GM12864 (cell line): ENCODE results near the gene FAP.

Experiments
- DNase-seq: peaks from one replicate; pipeline ENCODE4 v3.0.0-alpha.2; 2011; ENCODE audit warnings: low read depth
- H3K4me3 ChIP-seq: 2 replicates; pipeline ENCODE4 v1.5.1; 2011; ENCODE audit warnings: mild to moderate bottlenecking, low read depth, low read length, control low read depth
- CTCF ChIP-seq: IDR thresholded peaks from 2 replicates; pipeline ENCODE4 v1.5.1; 2011; ENCODE audit warnings: low read depth, mild to moderate bottlenecking, moderate library complexity, low read length, control low read depth, inconsistent platforms; ENCODE audit errors: missing control alignments

The FAP gene

GRCh38 chr2:162254236-162254871 is 11.1 kb upstream of the FAP start:
- no peak for TF ChIP-seq CTCF
- H3K4me3 ChIP-seq: no peak overlapping the region
- DNase-seq: no peak

GRCh38 chr2:162253435-162253834 is 10.2 kb upstream of the FAP start:
- TF ChIP-seq CTCF: no peak
- DNase-seq: no peak
- H3K4me3 ChIP-seq: no peak overlapping the region

DNA sequence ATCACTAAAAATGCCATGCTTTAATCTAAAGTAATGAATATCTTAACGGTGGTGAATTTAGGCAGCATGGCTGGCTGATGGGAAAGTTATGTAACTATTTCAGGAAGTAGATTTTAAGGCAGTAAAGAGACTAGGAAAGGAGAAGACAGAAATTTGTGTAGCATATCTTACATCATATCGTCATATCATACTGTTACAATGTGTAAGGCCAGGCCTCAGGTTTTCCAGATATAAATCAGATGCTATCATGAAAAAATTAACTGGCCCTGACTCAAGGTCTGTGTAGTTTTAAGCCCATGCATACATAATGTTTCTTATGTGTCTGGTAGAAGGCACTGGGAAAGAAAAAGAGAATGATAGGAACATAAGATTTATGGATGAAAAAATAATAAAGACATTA is 8.9 kb upstream of the FAP start:
- no peak overlapping the region for H3K4me3 ChIP-seq
- no peak for DNase-seq
- no peak for TF ChIP-seq CTCF

GRCh38 chr2:162245781-162246180 is 2.5 kb upstream of the FAP start:
- no peak overlapping the region for H3K4me3 ChIP-seq
- no peak for TF ChIP-seq CTCF
- no peak for DNase-seq

DNA sequence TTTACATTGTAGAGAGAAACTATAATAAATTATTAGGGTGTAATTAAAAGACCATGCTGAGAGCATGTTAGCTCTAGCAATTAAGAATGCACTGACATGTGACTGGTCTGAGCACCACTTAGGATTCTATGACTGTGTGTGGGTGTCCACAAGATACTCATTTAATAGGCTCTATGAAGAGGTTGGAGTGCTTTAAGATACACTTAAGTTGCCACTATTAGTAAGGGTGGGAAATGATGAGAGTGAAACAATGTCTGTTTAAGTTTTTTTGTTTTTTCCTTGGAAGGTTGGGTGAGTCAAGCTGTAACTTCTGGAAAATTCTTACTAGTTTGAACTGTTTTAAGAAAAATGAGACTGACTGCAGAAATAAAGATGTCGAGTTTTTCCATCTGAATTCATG is 1.8 kb upstream of the FAP start:
- no peak for DNase-seq
- TF ChIP-seq CTCF: no peak

GRCh38 chr2:162244541-162245031 is 1.3 kb upstream of the FAP start:
- no peak for DNase-seq

More for the DNA sequence above, 1.8 kb upstream of the FAP start:
- no peak overlapping the region for H3K4me3 ChIP-seq

More at GRCh38 chr2:162244541-162245031, 1.3 kb upstream of the FAP start:
- TF ChIP-seq CTCF: no peak
- H3K4me3 ChIP-seq: no peak overlapping the region
